T-helper 17 cell (primary cell): ENCODE data around the gene MIS18BP1. TPM values are rescaled to one million over a fixed set of nuclear protein-coding genes. Genes with fewer than 3 reads are reported as not detected.

ENCODE experiments used
- ATAC-seq: fragments of 150-1000 bp; cut with Tn5 transposase; 2 replicates; pipeline ENCODE4 v1.10.0; 2021; ENCODE audit warnings: mild to moderate bottlenecking, moderate library complexity
- DNase-seq, 3 donors: peaks; one replicate each; pipeline versions ENCODE4 v3.0.0 to v3.0.0-alpha.2; 2020 to 2021
- H3K9me3 ChIP-seq: one replicate; pipeline ENCODE4 v1.7.0; 2013; ENCODE audit warnings: low read length, mild to moderate bottlenecking; ENCODE audit not compliant: control insufficient read depth, poor library complexity, severe bottlenecking
- H3K27ac Mint-ChIP-seq: one replicate; pipeline ENCODE4 v1.8.0; 2022; ENCODE audit warnings: mild to moderate bottlenecking, moderate library complexity, mixed read lengths
- H3K27me3 Mint-ChIP-seq: one replicate; pipeline ENCODE4 v1.8.0; 2022; ENCODE audit warnings: mixed read lengths
- H3K36me3 Mint-ChIP-seq: one replicate; pipeline ENCODE4 v1.8.0; 2022; ENCODE audit warnings: low read depth, mixed read lengths
- H3K4me1 Mint-ChIP-seq: one replicate; pipeline ENCODE4 v1.8.0; 2022; ENCODE audit warnings: mild to moderate bottlenecking, mixed read lengths
- H3K4me3 Mint-ChIP-seq: one replicate; pipeline ENCODE4 v1.8.0; 2022; ENCODE audit warnings: mild to moderate bottlenecking, moderate library complexity, mixed read lengths
- total RNA-seq, 4 donors: library from RNA in 2 of 4; stranded (reverse) in 2 of 4; gene quantifications; one replicate each; pipeline ENCODE4 v1.2.3 and lab custom pipeline; 2022 to 2026

The MIS18BP1 gene
- total RNA-seq, 2 donors from 2014 or later, result 35.2 to 53.8 TPM

- no peaks in the 10 kb centered on the region for H3K27me3 Mint-ChIP-seq
- H3K4me1 Mint-ChIP-seq, result no peaks in the 10 kb centered on the region
- DNase-seq (no peak), ATAC-seq (no peak)
- no peaks in the 10 kb centered on the region for H3K36me3 Mint-ChIP-seq
- H3K4me3 Mint-ChIP-seq, result no peak overlapping the region
- H3K27ac Mint-ChIP-seq, result no peak overlapping the region
- no peaks in the 10 kb centered on the region for H3K9me3 ChIP-seq
Measured at GRCh38 chr14:45169906-45170305, 83.1 kb downstream of the MIS18BP1 start.

- no peak for DNase-seq
- H3K9me3 ChIP-seq, result no peaks in the 10 kb centered on the region
- H3K36me3 Mint-ChIP-seq, result peaks cover 6% of the 10 kb centered on the region
- peaks cover 7% of the 10 kb centered on the region for H3K4me1 Mint-ChIP-seq
- no peaks in the 10 kb centered on the region for H3K27me3 Mint-ChIP-seq
- ATAC-seq, result no peak
- H3K27ac Mint-ChIP-seq, result peak overlapping the region; percentile 81
- no peak overlapping the region for H3K4me3 Mint-ChIP-seq
Measured at GRCh38 chr14:45156067-45156466, 96.9 kb downstream of the MIS18BP1 start.

Other genes starting within 250 kb of the MIS18BP1 start
- 10 to 100 TPM; 62.7 to 65.5 TPM for gene PRPF39, start 169.1 kb downstream of the MIS18BP1 start, total RNA-seq
- 10 to 100 TPM; 30.1 to 31.4 TPM for gene FKBP3, start 118.7 kb downstream of the MIS18BP1 start, total RNA-seq
- 1 to 10 TPM; 7.9 to 8.9 TPM for gene FANCM, start 117.3 kb downstream of the MIS18BP1 start, total RNA-seq